ENCODE results near the gene ACAN.

Gene ACAN

GRCh38 chr15:88843334-88843733, 40.1 kb downstream of the ACAN start:
- no peak overlapping the region for H3K4me3 ChIP-seq (ENCODE audit: low read length)
- no peak for TF ChIP-seq CTCF (conservative IDR thresholded peaks at IDR 0.05; ENCODE audit: low read depth, low read length)
- DNase-seq (ENCODE audit: low read depth): no peak

GRCh38 chr15:88844749-88845386, 41.6 kb downstream of the ACAN start:
- H3K4me3 ChIP-seq (ENCODE audit: low read length): no peak overlapping the region
- no peak for DNase-seq (ENCODE audit: low read depth)
- no peak for TF ChIP-seq CTCF (conservative IDR thresholded peaks at IDR 0.05; ENCODE audit: low read depth, low read length)

- no peak for TF ChIP-seq CTCF (conservative IDR thresholded peaks at IDR 0.05; ENCODE audit: low read depth, low read length)
- H3K4me3 ChIP-seq (ENCODE audit: low read length): no peak overlapping the region
- no peak for DNase-seq (ENCODE audit: low read depth)
Observed at GRCh38 chr15:88845616-88846015, 42.4 kb downstream of the ACAN start.

GRCh38 chr15:88847144-88847543, 43.9 kb downstream of the ACAN start:
- DNase-seq (ENCODE audit: low read depth): no peak
- H3K4me3 ChIP-seq (ENCODE audit: low read length): no peak overlapping the region
- TF ChIP-seq CTCF (conservative IDR thresholded peaks at IDR 0.05; ENCODE audit: low read depth, low read length): no peak

- no peak for TF ChIP-seq CTCF (conservative IDR thresholded peaks at IDR 0.05; ENCODE audit: low read depth, low read length)
- DNase-seq (ENCODE audit: low read depth): no peak
- H3K4me3 ChIP-seq (ENCODE audit: low read length): no peak overlapping the region
Observed at GRCh38 chr15:88848203-88848602, 45.0 kb downstream of the ACAN start.

- TF ChIP-seq CTCF (conservative IDR thresholded peaks at IDR 0.05; ENCODE audit: low read depth, low read length): no peak
- DNase-seq (ENCODE audit: low read depth): no peak
- no peak overlapping the region for H3K4me3 ChIP-seq (ENCODE audit: low read length)
Observed at GRCh38 chr15:88849376-88850072, 46.3 kb downstream of the ACAN start.

GRCh38 chr15:88852476-88852875, 49.2 kb downstream of the ACAN start:
- H3K4me3 ChIP-seq (ENCODE audit: low read length): no peak overlapping the region
- no peak for TF ChIP-seq CTCF (conservative IDR thresholded peaks at IDR 0.05; ENCODE audit: low read depth, low read length)
- no peak for DNase-seq (ENCODE audit: low read depth)
